GM23338 (cell line): ENCODE measurements around the gene R3HDM1.

Source experiments
- CREB1 ChIP-seq: fragments of 250-450 bp; sonication (Bioruptor Pico); IDR thresholded peaks from 2 replicates; pipeline ENCODE4 v1.5.0; 2020; ENCODE audit warnings: low read depth, mild to moderate bottlenecking, moderate library complexity
- EZH2 ChIP-seq: fragments of 200-600 bp; sonication (generic); IDR thresholded peaks from one replicate; pipeline ENCODE4 v1.8.0; 2017; ENCODE audit warnings: antibody characterized with exemption, mild to moderate bottlenecking, low read depth; ENCODE audit not compliant: unreplicated experiment
- EZH2phosphoT487 ChIP-seq: fragments of 200-600 bp; sonication (generic); IDR thresholded peaks from one replicate; pipeline ENCODE4 v1.8.1; 2018; ENCODE audit warnings: antibody characterized with exemption; ENCODE audit not compliant: unreplicated experiment
- JUNB ChIP-seq: IDR thresholded peaks from one replicate; pipeline ENCODE4 v1.6.1; 2016; ENCODE audit warnings: antibody characterized with exemption; ENCODE audit not compliant: unreplicated experiment
- POLR2AphosphoS5 ChIP-seq: IDR thresholded peaks from 2 replicates; pipeline ENCODE4 v1.6.1; 2016; ENCODE audit warnings: antibody characterized with exemption, low read depth
- TF ChIP-seq, protein P1 (sequence below), 2 experiments: fragments of 200-600 bp in 1 of 2; sonication (generic) in 1 of 2; conservative IDR thresholded peaks; 2 replicates each; pipeline versions ENCODE4 v1.5.1 to v1.6.1; 2016 to 2017; ENCODE audit warnings: antibody characterized with exemption in 2 of 2, low read depth in 2 of 2, mild to moderate bottlenecking in 2 of 2, moderate library complexity in 1 of 2
- TF ChIP-seq, protein P2 (sequence below): IDR thresholded peaks from one replicate; pipeline ENCODE4 v1.6.1; 2018; ENCODE audit warnings: antibody characterized with exemption; ENCODE audit not compliant: unreplicated experiment
- TF ChIP-seq, protein P3 (sequence below): IDR thresholded peaks from 2 replicates; pipeline ENCODE4 v1.6.1; 2016; ENCODE audit warnings: antibody characterized with exemption
- TF ChIP-seq, protein P4 (sequence below): fragments of 250-450 bp; sonication (Bioruptor Pico); IDR thresholded peaks from 2 replicates; pipeline ENCODE4 v1.5.0; 2020; ENCODE audit warnings: mild to moderate bottlenecking, moderate library complexity

DNA sequence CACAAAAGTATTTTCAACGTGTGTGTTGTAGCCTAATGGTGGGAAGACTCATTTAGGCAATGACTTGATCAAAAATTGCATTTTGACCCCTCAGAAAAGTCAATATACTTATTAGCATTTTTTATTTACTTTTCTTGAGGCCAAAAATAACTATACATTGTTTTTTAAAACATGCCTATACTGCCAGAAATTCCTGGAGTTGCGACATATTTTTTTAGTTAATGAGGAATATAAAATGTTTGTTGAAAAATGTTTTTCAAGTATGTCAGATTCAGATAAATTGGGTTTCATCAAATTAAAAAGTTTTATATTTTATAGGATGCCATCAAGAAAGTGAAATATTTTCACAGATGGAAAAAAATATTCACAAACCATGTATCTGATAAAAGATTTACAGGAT, 39.6 kb downstream of the R3HDM1 start:
- TF ChIP-seq, protein P1, sequence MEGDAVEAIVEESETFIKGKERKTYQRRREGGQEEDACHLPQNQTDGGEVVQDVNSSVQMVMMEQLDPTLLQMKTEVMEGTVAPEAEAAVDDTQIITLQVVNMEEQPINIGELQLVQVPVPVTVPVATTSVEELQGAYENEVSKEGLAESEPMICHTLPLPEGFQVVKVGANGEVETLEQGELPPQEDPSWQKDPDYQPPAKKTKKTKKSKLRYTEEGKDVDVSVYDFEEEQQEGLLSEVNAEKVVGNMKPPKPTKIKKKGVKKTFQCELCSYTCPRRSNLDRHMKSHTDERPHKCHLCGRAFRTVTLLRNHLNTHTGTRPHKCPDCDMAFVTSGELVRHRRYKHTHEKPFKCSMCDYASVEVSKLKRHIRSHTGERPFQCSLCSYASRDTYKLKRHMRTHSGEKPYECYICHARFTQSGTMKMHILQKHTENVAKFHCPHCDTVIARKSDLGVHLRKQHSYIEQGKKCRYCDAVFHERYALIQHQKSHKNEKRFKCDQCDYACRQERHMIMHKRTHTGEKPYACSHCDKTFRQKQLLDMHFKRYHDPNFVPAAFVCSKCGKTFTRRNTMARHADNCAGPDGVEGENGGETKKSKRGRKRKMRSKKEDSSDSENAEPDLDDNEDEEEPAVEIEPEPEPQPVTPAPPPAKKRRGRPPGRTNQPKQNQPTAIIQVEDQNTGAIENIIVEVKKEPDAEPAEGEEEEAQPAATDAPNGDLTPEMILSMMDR (conservative IDR thresholded peaks at IDR 0.05; ENCODE audit: low read depth in 2 of 2), result no peak
- TF ChIP-seq, protein P2, sequence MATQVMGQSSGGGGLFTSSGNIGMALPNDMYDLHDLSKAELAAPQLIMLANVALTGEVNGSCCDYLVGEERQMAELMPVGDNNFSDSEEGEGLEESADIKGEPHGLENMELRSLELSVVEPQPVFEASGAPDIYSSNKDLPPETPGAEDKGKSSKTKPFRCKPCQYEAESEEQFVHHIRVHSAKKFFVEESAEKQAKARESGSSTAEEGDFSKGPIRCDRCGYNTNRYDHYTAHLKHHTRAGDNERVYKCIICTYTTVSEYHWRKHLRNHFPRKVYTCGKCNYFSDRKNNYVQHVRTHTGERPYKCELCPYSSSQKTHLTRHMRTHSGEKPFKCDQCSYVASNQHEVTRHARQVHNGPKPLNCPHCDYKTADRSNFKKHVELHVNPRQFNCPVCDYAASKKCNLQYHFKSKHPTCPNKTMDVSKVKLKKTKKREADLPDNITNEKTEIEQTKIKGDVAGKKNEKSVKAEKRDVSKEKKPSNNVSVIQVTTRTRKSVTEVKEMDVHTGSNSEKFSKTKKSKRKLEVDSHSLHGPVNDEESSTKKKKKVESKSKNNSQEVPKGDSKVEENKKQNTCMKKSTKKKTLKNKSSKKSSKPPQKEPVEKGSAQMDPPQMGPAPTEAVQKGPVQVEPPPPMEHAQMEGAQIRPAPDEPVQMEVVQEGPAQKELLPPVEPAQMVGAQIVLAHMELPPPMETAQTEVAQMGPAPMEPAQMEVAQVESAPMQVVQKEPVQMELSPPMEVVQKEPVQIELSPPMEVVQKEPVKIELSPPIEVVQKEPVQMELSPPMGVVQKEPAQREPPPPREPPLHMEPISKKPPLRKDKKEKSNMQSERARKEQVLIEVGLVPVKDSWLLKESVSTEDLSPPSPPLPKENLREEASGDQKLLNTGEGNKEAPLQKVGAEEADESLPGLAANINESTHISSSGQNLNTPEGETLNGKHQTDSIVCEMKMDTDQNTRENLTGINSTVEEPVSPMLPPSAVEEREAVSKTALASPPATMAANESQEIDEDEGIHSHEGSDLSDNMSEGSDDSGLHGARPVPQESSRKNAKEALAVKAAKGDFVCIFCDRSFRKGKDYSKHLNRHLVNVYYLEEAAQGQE, result no peak
- TF ChIP-seq EZH2phosphoT487 (no peak), JUNB (no peak), EZH2 (no peak), CREB1 (CRISPR knock-in tag) (no peak), POLR2AphosphoS5 (no peak)
- TF ChIP-seq, protein P3, sequence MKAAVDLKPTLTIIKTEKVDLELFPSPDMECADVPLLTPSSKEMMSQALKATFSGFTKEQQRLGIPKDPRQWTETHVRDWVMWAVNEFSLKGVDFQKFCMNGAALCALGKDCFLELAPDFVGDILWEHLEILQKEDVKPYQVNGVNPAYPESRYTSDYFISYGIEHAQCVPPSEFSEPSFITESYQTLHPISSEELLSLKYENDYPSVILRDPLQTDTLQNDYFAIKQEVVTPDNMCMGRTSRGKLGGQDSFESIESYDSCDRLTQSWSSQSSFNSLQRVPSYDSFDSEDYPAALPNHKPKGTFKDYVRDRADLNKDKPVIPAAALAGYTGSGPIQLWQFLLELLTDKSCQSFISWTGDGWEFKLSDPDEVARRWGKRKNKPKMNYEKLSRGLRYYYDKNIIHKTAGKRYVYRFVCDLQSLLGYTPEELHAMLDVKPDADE, result no peak
- TF ChIP-seq, protein P4, sequence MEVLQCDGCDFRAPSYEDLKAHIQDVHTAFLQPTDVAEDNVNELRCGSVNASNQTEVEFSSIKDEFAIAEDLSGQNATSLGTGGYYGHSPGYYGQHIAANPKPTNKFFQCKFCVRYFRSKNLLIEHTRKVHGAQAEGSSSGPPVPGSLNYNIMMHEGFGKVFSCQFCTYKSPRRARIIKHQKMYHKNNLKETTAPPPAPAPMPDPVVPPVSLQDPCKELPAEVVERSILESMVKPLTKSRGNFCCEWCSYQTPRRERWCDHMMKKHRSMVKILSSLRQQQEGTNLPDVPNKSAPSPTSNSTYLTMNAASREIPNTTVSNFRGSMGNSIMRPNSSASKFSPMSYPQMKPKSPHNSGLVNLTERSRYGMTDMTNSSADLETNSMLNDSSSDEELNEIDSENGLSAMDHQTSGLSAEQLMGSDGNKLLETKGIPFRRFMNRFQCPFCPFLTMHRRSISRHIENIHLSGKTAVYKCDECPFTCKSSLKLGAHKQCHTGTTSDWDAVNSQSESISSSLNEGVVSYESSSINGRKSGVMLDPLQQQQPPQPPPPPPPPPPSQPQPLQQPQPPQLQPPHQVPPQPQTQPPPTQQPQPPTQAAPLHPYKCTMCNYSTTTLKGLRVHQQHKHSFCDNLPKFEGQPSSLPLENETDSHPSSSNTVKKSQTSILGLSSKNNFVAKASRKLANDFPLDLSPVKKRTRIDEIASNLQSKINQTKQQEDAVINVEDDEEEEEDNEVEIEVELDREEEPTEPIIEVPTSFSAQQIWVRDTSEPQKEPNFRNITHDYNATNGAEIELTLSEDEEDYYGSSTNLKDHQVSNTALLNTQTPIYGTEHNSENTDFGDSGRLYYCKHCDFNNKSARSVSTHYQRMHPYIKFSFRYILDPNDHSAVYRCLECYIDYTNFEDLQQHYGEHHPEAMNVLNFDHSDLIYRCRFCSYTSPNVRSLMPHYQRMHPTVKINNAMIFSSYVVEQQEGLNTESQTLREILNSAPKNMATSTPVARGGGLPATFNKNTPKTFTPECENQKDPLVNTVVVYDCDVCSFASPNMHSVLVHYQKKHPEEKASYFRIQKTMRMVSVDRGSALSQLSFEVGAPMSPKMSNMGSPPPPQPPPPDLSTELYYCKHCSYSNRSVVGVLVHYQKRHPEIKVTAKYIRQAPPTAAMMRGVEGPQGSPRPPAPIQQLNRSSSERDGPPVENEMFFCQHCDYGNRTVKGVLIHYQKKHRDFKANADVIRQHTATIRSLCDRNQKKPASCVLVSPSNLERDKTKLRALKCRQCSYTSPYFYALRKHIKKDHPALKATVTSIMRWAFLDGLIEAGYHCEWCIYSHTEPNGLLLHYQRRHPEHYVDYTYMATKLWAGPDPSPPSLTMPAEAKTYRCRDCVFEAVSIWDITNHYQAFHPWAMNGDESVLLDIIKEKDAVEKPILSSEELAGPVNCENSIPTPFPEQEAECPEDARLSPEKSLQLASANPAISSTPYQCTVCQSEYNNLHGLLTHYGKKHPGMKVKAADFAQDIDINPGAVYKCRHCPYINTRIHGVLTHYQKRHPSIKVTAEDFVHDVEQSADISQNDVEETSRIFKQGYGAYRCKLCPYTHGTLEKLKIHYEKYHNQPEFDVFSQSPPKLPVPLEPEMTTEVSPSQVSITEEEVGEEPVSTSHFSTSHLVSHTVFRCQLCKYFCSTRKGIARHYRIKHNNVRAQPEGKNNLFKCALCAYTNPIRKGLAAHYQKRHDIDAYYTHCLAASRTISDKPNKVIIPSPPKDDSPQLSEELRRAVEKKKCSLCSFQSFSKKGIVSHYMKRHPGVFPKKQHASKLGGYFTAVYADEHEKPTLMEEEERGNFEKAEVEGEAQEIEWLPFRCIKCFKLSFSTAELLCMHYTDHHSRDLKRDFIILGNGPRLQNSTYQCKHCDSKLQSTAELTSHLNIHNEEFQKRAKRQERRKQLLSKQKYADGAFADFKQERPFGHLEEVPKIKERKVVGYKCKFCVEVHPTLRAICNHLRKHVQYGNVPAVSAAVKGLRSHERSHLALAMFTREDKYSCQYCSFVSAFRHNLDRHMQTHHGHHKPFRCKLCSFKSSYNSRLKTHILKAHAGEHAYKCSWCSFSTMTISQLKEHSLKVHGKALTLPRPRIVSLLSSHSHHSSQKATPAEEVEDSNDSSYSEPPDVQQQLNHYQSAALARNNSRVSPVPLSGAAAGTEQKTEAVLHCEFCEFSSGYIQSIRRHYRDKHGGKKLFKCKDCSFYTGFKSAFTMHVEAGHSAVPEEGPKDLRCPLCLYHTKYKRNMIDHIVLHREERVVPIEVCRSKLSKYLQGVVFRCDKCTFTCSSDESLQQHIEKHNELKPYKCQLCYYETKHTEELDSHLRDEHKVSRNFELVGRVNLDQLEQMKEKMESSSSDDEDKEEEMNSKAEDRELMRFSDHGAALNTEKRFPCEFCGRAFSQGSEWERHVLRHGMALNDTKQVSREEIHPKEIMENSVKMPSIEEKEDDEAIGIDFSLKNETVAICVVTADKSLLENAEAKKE (CRISPR knock-in tag), result no peak
